ENCODE results near the gene MTTP.

GRCh38 chr4:99649208-99649607 is 74.6 kb downstream of the MTTP start:
- no peak for TF ChIP-seq FOXA1 (IDR thresholded peaks at IDR 0.05)
- TF ChIP-seq SP1 (IDR thresholded peaks at IDR 0.05): no peak
- no peak for TF ChIP-seq BHLHE40 (IDR thresholded peaks at IDR 0.05; ENCODE audit: borderline replicate concordance)
- no peak for TF ChIP-seq TARDBP (IDR thresholded peaks at IDR 0.05)
- TF ChIP-seq L3MBTL2 (conservative IDR thresholded peaks at IDR 0.05): no peak
- no peak for TF ChIP-seq ELF4 (IDR thresholded peaks at IDR 0.05)
- TF ChIP-seq ZNF384 (IDR thresholded peaks at IDR 0.05): no peak
- TF ChIP-seq PKNOX1 (IDR thresholded peaks at IDR 0.05): no peak
